IMR-90 (cell line): Measurements from ENCODE around the gene VSTM2A. TPM values are rescaled to one million over a fixed set of nuclear protein-coding genes. Genes with fewer than 3 reads are reported as not detected.

Experiments used
- ATAC-seq: fragments of 200-7000 bp; cut with Tn5 transposase; 2 replicates; pipeline ENCODE4 v1.9.1; 2020; ENCODE audit warnings: low read depth, mild to moderate bottlenecking, moderate library complexity
- BruUV-seq: library from RNA; stranded (reverse); fragments of 400-500 nt; replicated peaks from 2 replicates; lab custom pipeline; 2021; lab: Mats Ljungman, UMichigan
- CTCF ChIA-PET: fragments of 300-600 bp; formaldehyde crosslinking; extraction: SDS; loops from one replicate; lab custom pipeline; 2021; ENCODE audit warnings: antibody characterized with exemption; lab: Yijun Ruan, JAX
- POLR2A ChIA-PET: fragments of 300-600 bp; sonication (Branson Sonifier 250); formaldehyde crosslinking; loops from one replicate; lab custom pipeline; 2022; ENCODE audit warnings: antibody characterized with exemption; ENCODE audit not compliant: unreplicated experiment; lab: Charles Lee
- DNase-seq: peaks from one replicate; pipeline ENCODE4 v3.0.0; 2013
- H2AFZ ChIP-seq: replicated peaks from 2 replicates; pipeline ENCODE3; 2013; ENCODE audit warnings: low read length, mild to moderate bottlenecking; ENCODE audit not compliant: poor library complexity
- H2AK5ac ChIP-seq: 2 replicates; pipeline ENCODE4 v1.6.1; 2013; ENCODE audit warnings: low read depth, low read length, inconsistent platforms
- H2AK9ac ChIP-seq: replicated peaks from 2 replicates; pipeline ENCODE3; 2013; ENCODE audit warnings: mild to moderate bottlenecking, low read depth, low read length, moderate library complexity; ENCODE audit not compliant: poor library complexity
- H2BK120ac ChIP-seq: 2 replicates; pipeline ENCODE4 v1.6.1; 2013; ENCODE audit warnings: low read depth, low read length, inconsistent platforms
- H2BK15ac ChIP-seq: 3 replicates; pipeline ENCODE4 v1.6.1; 2013; ENCODE audit warnings: low read depth, low read length, inconsistent platforms
- H2BK20ac ChIP-seq: 2 replicates; pipeline ENCODE4 v1.6.1; 2013; ENCODE audit warnings: low read depth, mild to moderate bottlenecking, inconsistent platforms, low read length, moderate library complexity
- H2BK5ac ChIP-seq: 2 replicates; pipeline ENCODE4 v1.6.1; 2013; ENCODE audit warnings: mild to moderate bottlenecking, low read depth, low read length, inconsistent platforms; ENCODE audit not compliant: poor library complexity, severe bottlenecking
- H3K14ac ChIP-seq: replicated peaks from 2 replicates; pipeline ENCODE4 v1.6.1; 2013; ENCODE audit warnings: low read depth, low read length, inconsistent platforms
- H3K18ac ChIP-seq: 2 replicates; pipeline ENCODE4 v1.6.1; 2013; ENCODE audit warnings: low read depth, low read length, control low read depth
- H3K23ac ChIP-seq: 2 replicates; pipeline ENCODE4 v1.6.1; 2013; ENCODE audit warnings: low read depth, low read length, inconsistent platforms
- H3K27ac ChIP-seq: 2 replicates; pipeline ENCODE4 v1.5.1; 2013; ENCODE audit warnings: mild to moderate bottlenecking, control low read depth, low read length; ENCODE audit not compliant: insufficient read depth
- H3K27me3 ChIP-seq: 2 replicates; pipeline ENCODE4 v1.6.1; 2013; ENCODE audit warnings: low read length; ENCODE audit not compliant: control insufficient read depth, insufficient read depth
- H3K36me3 ChIP-seq: 2 replicates; pipeline ENCODE4 v1.6.1; 2013; ENCODE audit warnings: low read length, mixed read lengths; ENCODE audit not compliant: control insufficient read depth, insufficient read depth
- H3K4ac ChIP-seq: 2 replicates; pipeline ENCODE4 v1.6.1; 2013; ENCODE audit warnings: low read depth, low read length, inconsistent platforms
- H3K4me1 ChIP-seq: 2 replicates; pipeline ENCODE4 v1.6.1; 2013; ENCODE audit warnings: low read length, mixed read lengths; ENCODE audit not compliant: control insufficient read depth, insufficient read depth
- H3K4me2 ChIP-seq: 2 replicates; pipeline ENCODE4 v1.6.1; 2013; ENCODE audit warnings: low read depth, mild to moderate bottlenecking, control low read depth, low read length, moderate library complexity
- H3K4me3 ChIP-seq: 2 replicates; pipeline ENCODE4 v1.5.1; 2013; ENCODE audit warnings: low read depth, mild to moderate bottlenecking, control low read depth, low read length, moderate library complexity; ENCODE audit not compliant: insufficient read depth
- H3K56ac ChIP-seq: 2 replicates; pipeline ENCODE4 v1.6.1; 2013; ENCODE audit warnings: low read length, inconsistent platforms; ENCODE audit not compliant: insufficient read depth; ENCODE audit errors: extremely low read depth
- H3K79me1 ChIP-seq, 2 experiments: 2 replicates each; pipeline ENCODE4 v1.6.1; 2013; ENCODE audit warnings: low read length in 2 of 2, inconsistent platforms in 1 of 2, low read depth in 1 of 2
- H3K9ac ChIP-seq: 2 replicates; pipeline ENCODE4 v1.6.1; 2013; ENCODE audit warnings: low read depth, low read length, control low read depth
- H3K9me1 ChIP-seq: 2 replicates; pipeline ENCODE4 v1.6.1; 2013; ENCODE audit warnings: low read length, inconsistent platforms; ENCODE audit not compliant: insufficient read depth
- H3K9me3 ChIP-seq: 2 replicates; pipeline ENCODE4 v1.6.1; 2013; ENCODE audit warnings: low read length; ENCODE audit not compliant: control insufficient read depth, insufficient read depth
- H4K20me1 ChIP-seq: 2 replicates; pipeline ENCODE4 v1.6.1; 2013; ENCODE audit warnings: low read length, inconsistent platforms; ENCODE audit not compliant: insufficient read depth
- H4K5ac ChIP-seq: 2 replicates; pipeline ENCODE4 v1.6.1; 2013; ENCODE audit warnings: mild to moderate bottlenecking, low read depth, low read length, control low read depth
- H4K8ac ChIP-seq, 2 experiments: 2 replicates each; pipeline ENCODE4 v1.6.1; 2013; ENCODE audit warnings: low read depth in 2 of 2, low read length in 2 of 2, control low read depth in 1 of 2, inconsistent platforms in 1 of 2
- H4K91ac ChIP-seq: 2 replicates; pipeline ENCODE4 v1.6.1; 2013; ENCODE audit warnings: low read depth, low read length, inconsistent platforms; ENCODE audit not compliant: insufficient read depth
- CEBPB ChIP-seq: IDR thresholded peaks from 2 replicates; pipeline ENCODE4 v1.6.1; 2012; ENCODE audit warnings: low read depth, low read length, improper control_type of control experiment
- CHD1 ChIP-seq: IDR thresholded peaks from 2 replicates; pipeline ENCODE4 v1.6.1; 2012; ENCODE audit warnings: low read depth, low read length, improper control_type of control experiment
- FOS ChIP-seq: fragments of 150-350 bp; IDR thresholded peaks from 2 replicates; pipeline ENCODE4 v1.6.1; 2016; ENCODE audit warnings: low read depth, low read length
- MAFK ChIP-seq: IDR thresholded peaks from 2 replicates; pipeline ENCODE4 v1.6.1; 2012; ENCODE audit warnings: low read depth, low read length, improper control_type of control experiment
- MAZ ChIP-seq: IDR thresholded peaks from 2 replicates; pipeline ENCODE4 v1.6.1; 2012; ENCODE audit warnings: low read depth, mild to moderate bottlenecking, low read length, improper control_type of control experiment, moderate library complexity, borderline replicate concordance
- MXI1 ChIP-seq: IDR thresholded peaks from 2 replicates; pipeline ENCODE4 v1.6.1; 2012; ENCODE audit warnings: low read depth, mild to moderate bottlenecking, low read length, moderate library complexity, borderline replicate concordance
- NFE2L2 ChIP-seq: fragments of 150-350 bp; IDR thresholded peaks from 2 replicates; pipeline ENCODE4 v1.6.1; 2016; ENCODE audit warnings: low read depth, mild to moderate bottlenecking, low read length
- POLR2A ChIP-seq: IDR thresholded peaks from 2 replicates; pipeline ENCODE4 v1.6.1; 2012; ENCODE audit warnings: mild to moderate bottlenecking, low read depth, low read length
- RAD21 ChIP-seq: IDR thresholded peaks from 2 replicates; pipeline ENCODE4 v1.6.1; 2012; ENCODE audit warnings: low read length, improper control_type of control experiment
- RCOR1 ChIP-seq: IDR thresholded peaks from 2 replicates; pipeline ENCODE4 v1.6.1; 2012; ENCODE audit warnings: mild to moderate bottlenecking, low read length, improper control_type of control experiment; ENCODE audit not compliant: insufficient replicate concordance
- RFX5 ChIP-seq: IDR thresholded peaks from 2 replicates; pipeline ENCODE4 v1.8.0; 2012; ENCODE audit warnings: low read depth, mild to moderate bottlenecking, low read length, moderate library complexity
- SMC3 ChIP-seq: fragments of 150-350 bp; IDR thresholded peaks from 2 replicates; pipeline ENCODE4 v1.6.1; 2016; ENCODE audit warnings: low read depth, mild to moderate bottlenecking, antibody characterized with exemption, low read length, moderate library complexity
- USF2 ChIP-seq: fragments of 150-350 bp; IDR thresholded peaks from 2 replicates; pipeline ENCODE4 v1.6.1; 2017; ENCODE audit warnings: mild to moderate bottlenecking, antibody characterized with exemption, low read length, low read depth
- WGBS, 2 experiments: methylation state at CpG; one replicate each; pipeline versions ENCODE4 v1.1.5 to v1.1.7; 2013; ENCODE audit warnings: missing lambda C conversion rate in 2 of 2; ENCODE audit not compliant: insufficient read length in 1 of 2; ENCODE audit errors: extremely low coverage in 2 of 2; 5-methylcytosine and 5-hydroxymethylcytosine counted together
- dilution Hi-C: fragments of 300-500 bp; cut with HindIII; formaldehyde crosslinking; loops from one replicate; pipeline ENCODE4 v1.14.3; 2018; ENCODE audit warnings: low sequenced_read_pairs; ENCODE audit not compliant: unreplicated experiment
- in situ Hi-C: fragments of 300-500 bp; cut with MboI; formaldehyde crosslinking; loops from 3 replicates; pipeline ENCODE4 v1.14.3; 2019; ENCODE audit warnings: low sequenced_read_pairs, inconsistent platforms, mixed read lengths
- intact Hi-C: fragments of 100-400 bp; cut with micrococcal nuclease; formaldehyde crosslinking; loops from 2 replicates; pipeline ENCODE4 v1.10.0; 2022
- polyA plus RNA-seq, 3 experiments: library from polyadenylated mRNA; depleted of rRNA; stranded (reverse); fragments of >200 nt; gene quantifications; 2 replicates each; pipeline ENCODE4 v1.2.3, GENCODE V29; 2012; ENCODE audit warnings: low replicate concordance in 1 of 3
- total RNA-seq: library from RNA; depleted of rRNA; stranded (reverse); fragments of >200 nt; gene quantifications from 2 replicates; pipeline ENCODE4 v1.2.3, GENCODE V29; 2012
- TF ChIP-seq, protein P1 (sequence below): conservative IDR thresholded peaks from 2 replicates; pipeline ENCODE4 v1.5.1; 2012; ENCODE audit warnings: mild to moderate bottlenecking, low read depth, low read length, improper control_type of control experiment
- TF ChIP-seq, protein P2 (sequence below): fragments of 150-350 bp; IDR thresholded peaks from 2 replicates; pipeline ENCODE4 v1.6.1; 2016; ENCODE audit warnings: low read depth, mild to moderate bottlenecking, low read length, moderate library complexity, borderline replicate concordance

VSTM2A gene
- total and polyA plus RNA-seq, 2 of the 4 experiments (the other 2 are of a cell fraction) = not detected

DNA sequence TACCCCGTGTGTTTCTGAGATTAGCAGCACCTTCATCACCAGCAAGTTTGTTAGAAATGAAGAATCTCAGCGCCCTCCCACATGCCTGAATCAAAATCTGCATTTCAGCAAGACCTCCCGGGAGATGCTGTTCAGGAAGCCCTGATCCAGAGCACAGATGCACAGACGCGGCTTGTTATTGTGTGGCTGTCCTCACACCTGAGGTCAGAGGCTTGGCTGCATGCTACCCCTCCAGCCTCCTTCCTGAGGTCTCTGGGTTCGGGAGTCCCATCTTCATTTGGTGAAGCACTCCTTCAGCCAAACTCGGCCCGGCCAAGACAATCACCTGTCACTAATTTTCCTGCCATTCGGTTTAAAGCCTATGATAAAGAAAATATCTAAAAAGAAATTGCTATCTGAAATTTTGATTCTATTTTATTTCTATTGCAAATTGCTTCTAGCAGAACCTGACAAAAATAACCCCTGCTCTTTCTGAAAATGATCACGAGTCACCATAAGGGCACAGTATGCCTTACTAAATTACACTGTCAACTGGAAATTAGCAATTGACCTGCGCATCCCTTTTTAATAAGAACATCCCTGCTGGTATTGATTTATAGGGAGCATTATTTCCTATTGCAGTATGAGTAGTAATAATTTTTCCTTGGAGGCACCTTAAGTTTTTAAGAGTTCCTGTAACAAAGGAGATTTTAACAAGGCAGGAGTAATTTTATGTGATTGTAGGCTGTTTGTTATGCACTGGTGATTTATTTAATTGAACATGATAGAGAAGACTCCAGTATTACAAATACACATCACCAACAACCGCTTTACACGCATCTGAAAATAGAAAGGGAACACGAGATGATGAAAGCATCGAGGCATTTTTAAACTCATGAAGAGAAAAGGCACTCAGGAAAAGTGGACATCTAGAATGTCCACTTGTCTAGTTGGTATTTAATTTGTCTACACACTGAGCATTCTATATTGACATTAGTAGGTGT is 49.5 kb downstream of the VSTM2A start:
- Histone ChIP-seq H3K27ac (no peak overlapping the region), H3K4me2 (no peak overlapping the region), H3K4me3 (no peak overlapping the region), H3K4me1 (no peaks in the 10 kb centered on the region), H3K79me1 (no peaks in the 10 kb centered on the region), H2AK5ac (no peak overlapping the region), H3K14ac (no peak overlapping the region), H3K4ac (no peak overlapping the region), H3K23ac (no peak overlapping the region), H2BK120ac (no peak overlapping the region), H3K36me3 (no peaks in the 10 kb centered on the region), H3K9me1 (no peaks in the 10 kb centered on the region), H4K91ac (no peak overlapping the region), H2AFZ (no peak overlapping the region), H4K5ac (no peak overlapping the region), H2BK15ac (no peak overlapping the region), H2BK5ac (no peak overlapping the region), H2BK20ac (no peak overlapping the region), H3K18ac (no peak overlapping the region), H3K9ac (no peak overlapping the region), H3K27me3 (no peaks in the 10 kb centered on the region), H2AK9ac (no peak overlapping the region), H3K9me3 (no peaks in the 10 kb centered on the region), H4K8ac (no peak overlapping the region), H4K20me1 (no peaks in the 10 kb centered on the region), H3K56ac (no peak overlapping the region)
- whole genome bisulfite sequencing, 2 experiments = no CpG with 5 or more reads among the region's 15 CpGs
- dilution Hi-C loops = no loop called here
- DNase-seq = no peak
- ATAC-seq = no peak
- POLR2A ChIA-PET = no interaction called here
- CTCF ChIA-PET = no interaction called here
- no TSS peak for BruUV-seq
- in situ Hi-C loops = no loop called here
- intact Hi-C loops = no loop called here
- no peak for TF ChIP-seq FOS
- no peak for TF ChIP-seq POLR2A
- TF ChIP-seq RCOR1 = no peak
- no peak for TF ChIP-seq RAD21
- TF ChIP-seq CEBPB = no peak
- TF ChIP-seq, protein P1, sequence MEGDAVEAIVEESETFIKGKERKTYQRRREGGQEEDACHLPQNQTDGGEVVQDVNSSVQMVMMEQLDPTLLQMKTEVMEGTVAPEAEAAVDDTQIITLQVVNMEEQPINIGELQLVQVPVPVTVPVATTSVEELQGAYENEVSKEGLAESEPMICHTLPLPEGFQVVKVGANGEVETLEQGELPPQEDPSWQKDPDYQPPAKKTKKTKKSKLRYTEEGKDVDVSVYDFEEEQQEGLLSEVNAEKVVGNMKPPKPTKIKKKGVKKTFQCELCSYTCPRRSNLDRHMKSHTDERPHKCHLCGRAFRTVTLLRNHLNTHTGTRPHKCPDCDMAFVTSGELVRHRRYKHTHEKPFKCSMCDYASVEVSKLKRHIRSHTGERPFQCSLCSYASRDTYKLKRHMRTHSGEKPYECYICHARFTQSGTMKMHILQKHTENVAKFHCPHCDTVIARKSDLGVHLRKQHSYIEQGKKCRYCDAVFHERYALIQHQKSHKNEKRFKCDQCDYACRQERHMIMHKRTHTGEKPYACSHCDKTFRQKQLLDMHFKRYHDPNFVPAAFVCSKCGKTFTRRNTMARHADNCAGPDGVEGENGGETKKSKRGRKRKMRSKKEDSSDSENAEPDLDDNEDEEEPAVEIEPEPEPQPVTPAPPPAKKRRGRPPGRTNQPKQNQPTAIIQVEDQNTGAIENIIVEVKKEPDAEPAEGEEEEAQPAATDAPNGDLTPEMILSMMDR = no peak
- no peak for TF ChIP-seq USF2
- TF ChIP-seq MAFK = no peak
- TF ChIP-seq NFE2L2 = no peak
- no peak for TF ChIP-seq MXI1
- TF ChIP-seq, protein P2, sequence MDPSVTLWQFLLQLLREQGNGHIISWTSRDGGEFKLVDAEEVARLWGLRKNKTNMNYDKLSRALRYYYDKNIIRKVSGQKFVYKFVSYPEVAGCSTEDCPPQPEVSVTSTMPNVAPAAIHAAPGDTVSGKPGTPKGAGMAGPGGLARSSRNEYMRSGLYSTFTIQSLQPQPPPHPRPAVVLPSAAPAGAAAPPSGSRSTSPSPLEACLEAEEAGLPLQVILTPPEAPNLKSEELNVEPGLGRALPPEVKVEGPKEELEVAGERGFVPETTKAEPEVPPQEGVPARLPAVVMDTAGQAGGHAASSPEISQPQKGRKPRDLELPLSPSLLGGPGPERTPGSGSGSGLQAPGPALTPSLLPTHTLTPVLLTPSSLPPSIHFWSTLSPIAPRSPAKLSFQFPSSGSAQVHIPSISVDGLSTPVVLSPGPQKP = no peak
- TF ChIP-seq RFX5 = no peak
- no peak for TF ChIP-seq SMC3
- no peak for TF ChIP-seq CHD1
- no peak for TF ChIP-seq MAZ
